Measurements from ENCODE around the gene ZCCHC7.

ZCCHC7 gene

GRCh38 chr9:37405350-37405749, 285.0 kb downstream of the ZCCHC7 start:
- Mint-ChIP-seq H3K4me3 (no peak overlapping the region), H3K27me3 (peaks cover 4% of the 10 kb centered on the region), H3K27ac (no peak overlapping the region), H3K9me3 (no peaks in the 10 kb centered on the region), H3K4me1 (peaks cover 7% of the 10 kb centered on the region), H3K36me3 (no peaks in the 10 kb centered on the region)
- DNase-seq = no peak
- CTCF ChIA-PET = interaction anchor here (0.7 kb wide), 1 partner anchor 49 kb away, joined by 4 read pairs; no protein-coding TSS in a partner anchor

- Mint-ChIP-seq H3K27ac (no peak overlapping the region), H3K9me3 (no peaks in the 10 kb centered on the region)
- CTCF ChIA-PET = interaction anchor here (0.7 kb wide), 1 partner anchor 48 kb away, joined by 4 read pairs; no protein-coding TSS in a partner anchor
Measured at GRCh38 chr9:37405764-37406380, 285.5 kb downstream of the ZCCHC7 start.

GRCh38 chr9:37406603-37407401, 286.4 kb downstream of the ZCCHC7 start:
- Mint-ChIP-seq H3K36me3 (no peaks in the 10 kb centered on the region), H3K4me1 (peaks cover 7% of the 10 kb centered on the region), H3K27ac (no peak overlapping the region), H3K9me3 (no peaks in the 10 kb centered on the region), H3K4me3 (no peak overlapping the region), H3K27me3 (peaks cover 4% of the 10 kb centered on the region)
- CTCF ChIA-PET = interaction anchor here (0.6 to 2.0 kb wide), 4 partner anchors 9 to 287 kb away, joined by 4 to 9 read pairs (median 4); no protein-coding TSS in a partner anchor
- DNase-seq = no peak

More at GRCh38 chr9:37405764-37406380, 285.5 kb downstream of the ZCCHC7 start:
- Mint-ChIP-seq H3K27me3 (peaks cover 4% of the 10 kb centered on the region), H3K4me3 (no peak overlapping the region), H3K4me1 (peaks cover 7% of the 10 kb centered on the region), H3K36me3 (no peaks in the 10 kb centered on the region)
- DNase-seq = no peak

GRCh38 chr9:37407468-37407867, 287.1 kb downstream of the ZCCHC7 start:
- CTCF ChIA-PET = interaction anchor here (0.6 to 2.0 kb wide), 4 partner anchors 9 to 286 kb away, joined by 4 to 9 read pairs (median 4); no protein-coding TSS in a partner anchor
- Mint-ChIP-seq H3K27ac (no peak overlapping the region), H3K9me3 (no peaks in the 10 kb centered on the region), H3K36me3 (no peaks in the 10 kb centered on the region), H3K4me3 (no peak overlapping the region), H3K4me1 (peaks cover 7% of the 10 kb centered on the region), H3K27me3 (peaks cover 4% of the 10 kb centered on the region)
- no peak for DNase-seq

Measured in activated naive CD4-positive, alpha-beta T cell treated with anti-CD3 and anti-CD28 coated beads, Interleukin-2, amount 10 ng/mL, durations not matched to agents 7 days and 5 days (primary cell).